HepG2 (cell line): Measurements from ENCODE around the gene RASAL1. TPM values are rescaled to one million over a fixed set of nuclear protein-coding genes. Genes with fewer than 3 reads are reported as not detected.

Source experiments
- ATAC-seq: fragments of 200-7000 bp; cut with Tn5 transposase; 3 replicates; pipeline ENCODE4 v1.9.1; 2020; ENCODE audit warnings: mild to moderate bottlenecking, moderate library complexity
- BruUV-seq: library from RNA; stranded (reverse); fragments of 400-500 nt; replicated peaks from 2 replicates; lab custom pipeline; 2021; lab: Mats Ljungman, UMichigan
- CTCF ChIA-PET: fragments of 300-600 bp; formaldehyde crosslinking; extraction: SDS; loops from one replicate; lab custom pipeline; 2021; ENCODE audit warnings: low total read pairs, inconsistent platforms, low intra/inter-chr PET ratio; lab: Yijun Ruan, JAX
- POLR2A ChIA-PET: fragments of 350-600 bp; sonication (Branson Sonifier 250); formaldehyde crosslinking; loops from one replicate; lab custom pipeline; 2020; ENCODE audit warnings: antibody characterized with exemption, inconsistent platforms; lab: Yijun Ruan, JAX
- DNase-seq: peaks from one replicate; pipeline ENCODE4 v3.0.0-alpha.2; 2015; ENCODE audit warnings: low spot score
- FAIRE-seq: peaks from 3 replicates; lab custom pipeline; 2011; peaks lifted over from hg19 to GRCh38; lab: Jason Lieb, UNC
- H2AFZ ChIP-seq: one replicate; pipeline ENCODE4 v1.6.1; 2011; ENCODE audit warnings: low read length, inconsistent platforms
- H3K27ac ChIP-seq: fragments of 300-600 bp; 3 replicates; pipeline ENCODE4 v1.8.0; 2011; ENCODE audit warnings: mixed run types, mild to moderate bottlenecking, mixed read lengths, low read length, inconsistent platforms; ENCODE audit not compliant: insufficient read depth; ENCODE audit errors: extremely low read length
- H3K27me3 ChIP-seq, 2 experiments: fragments of 200-600 bp in 1 of 2; 2 replicates in 1 of 2; 3 replicates in 1 of 2; pipeline versions ENCODE4 v1.6.0 to v1.8.0; 2011; ENCODE audit warnings: low read length in 2 of 2, mild to moderate bottlenecking in 2 of 2, moderate library complexity in 2 of 2, inconsistent platforms in 1 of 2; ENCODE audit not compliant: insufficient read depth in 2 of 2, control insufficient read depth in 1 of 2
- H3K36me3 ChIP-seq, 2 experiments: fragments of 200-600 bp in 1 of 2; replicated peaks in 1 of 2; 2 replicates in 1 of 2; 3 replicates in 1 of 2; pipeline versions ENCODE4 v1.5.1 to v1.8.0; 2011; ENCODE audit warnings: low read length in 2 of 2, inconsistent platforms in 1 of 2; ENCODE audit not compliant: insufficient read depth in 2 of 2, control insufficient read depth in 1 of 2
- H3K4me1 ChIP-seq: 2 replicates; pipeline ENCODE4 v1.5.1; 2012; ENCODE audit warnings: low read length, inconsistent platforms; ENCODE audit not compliant: insufficient read depth
- H3K4me2 ChIP-seq: 2 replicates; pipeline ENCODE4 v1.6.0; 2011; ENCODE audit warnings: low read depth, low read length, inconsistent platforms
- H3K4me3 ChIP-seq, 3 experiments: fragments of 200-600 bp in 1 of 3; sonication (generic), shearing (Covaris generic) in 1 of 3; replicated peaks in 1 of 3; 2 replicates each; pipeline ENCODE4 v1.5.1; 2011 to 2016; ENCODE audit warnings: low read length in 3 of 3, inconsistent platforms in 2 of 3, low read depth in 2 of 3, mild to moderate bottlenecking in 2 of 3, control low read depth in 1 of 3, mixed read lengths in 1 of 3; ENCODE audit not compliant: insufficient read depth in 1 of 3
- H3K79me2 ChIP-seq: one replicate; pipeline ENCODE4 v1.6.1; 2011; ENCODE audit warnings: low read length, inconsistent platforms; ENCODE audit not compliant: insufficient read depth
- H3K9ac ChIP-seq: 2 replicates; pipeline ENCODE4 v1.6.0; 2011; ENCODE audit warnings: mild to moderate bottlenecking, low read depth, low read length, inconsistent platforms; ENCODE audit not compliant: insufficient read depth
- H3K9me3 ChIP-seq: 2 replicates; pipeline ENCODE4 v1.5.1; 2012; ENCODE audit warnings: mild to moderate bottlenecking, low read length
- H4K20me1 ChIP-seq: 2 replicates; pipeline ENCODE4 v1.6.0; 2011; ENCODE audit warnings: inconsistent platforms, mild to moderate bottlenecking, low read length, moderate library complexity; ENCODE audit not compliant: insufficient read depth
- ZBTB20 ChIP-seq: sonication (generic); formaldehyde crosslinking; IDR thresholded peaks from 2 replicates; pipeline ENCODE4 v1.8.1; 2023; ENCODE audit warnings: missing genetic modification reagents, low read depth, mild to moderate bottlenecking, borderline replicate concordance
- ZNF24 ChIP-seq: fragments of 450-650 bp; IDR thresholded peaks from 2 replicates; pipeline ENCODE4 v1.6.1; 2017; ENCODE audit warnings: antibody characterized with exemption, mild to moderate bottlenecking
- ZNF547 ChIP-seq: sonication (generic); formaldehyde crosslinking; IDR thresholded peaks from 2 replicates; pipeline ENCODE4 v1.5.1; 2020; ENCODE audit warnings: mild to moderate bottlenecking, missing genetic modification reagents
- ZNF776 ChIP-seq: sonication (generic); formaldehyde crosslinking; IDR thresholded peaks from 2 replicates; pipeline ENCODE4 v1.4.0; 2020; ENCODE audit warnings: mild to moderate bottlenecking, missing genetic modification reagents
- WGBS: methylation state at CpG from one replicate; pipeline ENCODE4 v1.1.6; 2017; ENCODE audit warnings: low lambda C conversion rate; 5-methylcytosine and 5-hydroxymethylcytosine counted together
- in situ Hi-C: cut with HindIII; loops from 2 replicates; pipeline ENCODE4 v1.10.0; 2017; ENCODE audit warnings: low pct_unique_long_range_greater_than_20kb; ENCODE audit not compliant: extremely low pct_ligation_motif_present
- intact Hi-C: fragments of 100-400 bp; cut with micrococcal nuclease; formaldehyde crosslinking; loops from one replicate; pipeline ENCODE4 v1.10.0; 2022; ENCODE audit not compliant: unreplicated experiment
- polyA plus RNA-seq, 8 experiments: library from polyadenylated mRNA; depleted of rRNA in 3 of 8; stranded (reverse) in 7 of 8; unstranded in 1 of 8; fragments of >200 nt; fragmentation: Illumina TruSeq in 4 of 8; extraction: Trizol in 4 of 8; gene quantifications; 2 replicates each; pipeline versions ENCODE4 v1.2.1 to v1.2.3, GENCODE V29; 2011 to 2016; ENCODE audit warnings: low read depth in 4 of 8, missing spikeins in 1 of 8, mixed read lengths in 1 of 8; ENCODE audit not compliant: insufficient read depth in 1 of 8
- total RNA-seq, 5 experiments: library from RNA; depleted of rRNA; stranded (reverse); fragments of >200 nt; fragmentation: Illumina TruSeq; extraction: Trizol; gene quantifications; 2 replicates each; pipeline ENCODE4 v1.2.3, GENCODE V29; 2016; ENCODE audit warnings: low read depth in 1 of 5
- TF ChIP-seq, protein P1 (sequence below): IDR thresholded peaks from 2 replicates; pipeline ENCODE4 v1.6.1; 2016; ENCODE audit warnings: missing genetic modification reagents, missing compliant biosample characterization
- TF ChIP-seq, protein P2 (sequence below): fragments of 450-650 bp; IDR thresholded peaks from 2 replicates; pipeline ENCODE4 v1.6.1; 2016

Gene RASAL1
- total and polyA plus RNA-seq, 2 of the 13 experiments (the other 11 are each of a cell fraction or from before 2014, with no cell fraction given): not detected

DNA sequence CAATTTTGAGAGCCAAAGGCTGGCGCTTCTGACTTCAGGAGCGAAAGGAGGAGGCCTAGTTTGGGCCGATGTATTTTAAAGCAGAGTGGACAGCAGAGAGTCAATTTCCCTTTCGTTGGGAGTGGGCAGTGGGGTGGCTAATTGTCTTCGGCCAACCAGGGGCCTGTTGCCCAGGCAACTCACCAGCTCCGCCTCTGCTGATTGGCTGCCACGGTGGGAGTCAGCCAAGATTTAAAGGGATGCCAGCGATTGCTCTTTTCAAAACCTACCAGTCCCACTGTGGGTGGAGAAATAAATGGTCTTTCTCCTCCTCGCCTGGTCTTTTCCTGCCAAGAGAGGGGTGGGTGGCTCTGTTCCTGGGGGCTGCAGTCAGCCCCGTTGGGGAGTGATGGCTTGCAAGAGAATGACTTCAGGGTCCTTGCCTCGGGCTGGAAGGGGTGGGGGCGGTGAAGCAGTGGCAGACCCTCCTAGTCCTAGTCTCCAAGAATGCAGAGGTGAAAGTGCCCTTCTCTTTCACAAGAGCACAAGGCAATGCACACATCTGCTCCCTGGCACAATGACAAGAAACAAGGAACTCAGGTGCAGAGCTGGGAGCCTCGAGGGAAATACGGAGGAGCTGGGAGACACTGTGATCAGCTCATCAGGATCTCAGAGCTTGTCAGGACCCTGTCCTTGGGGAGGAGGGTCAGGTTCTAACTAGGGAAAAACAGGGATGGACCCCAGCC, 37.7 kb downstream of the RASAL1 start (continued):
- TF ChIP-seq, protein P1, sequence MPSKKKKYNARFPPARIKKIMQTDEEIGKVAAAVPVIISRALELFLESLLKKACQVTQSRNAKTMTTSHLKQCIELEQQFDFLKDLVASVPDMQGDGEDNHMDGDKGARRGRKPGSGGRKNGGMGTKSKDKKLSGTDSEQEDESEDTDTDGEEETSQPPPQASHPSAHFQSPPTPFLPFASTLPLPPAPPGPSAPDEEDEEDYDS (CRISPR knock-in tag): no peak
- TF ChIP-seq ZBTB20 (CRISPR knock-in tag) (no peak), ZNF776 (CRISPR knock-in tag) (no peak), ZNF547 (CRISPR knock-in tag) (no peak)

DNA sequence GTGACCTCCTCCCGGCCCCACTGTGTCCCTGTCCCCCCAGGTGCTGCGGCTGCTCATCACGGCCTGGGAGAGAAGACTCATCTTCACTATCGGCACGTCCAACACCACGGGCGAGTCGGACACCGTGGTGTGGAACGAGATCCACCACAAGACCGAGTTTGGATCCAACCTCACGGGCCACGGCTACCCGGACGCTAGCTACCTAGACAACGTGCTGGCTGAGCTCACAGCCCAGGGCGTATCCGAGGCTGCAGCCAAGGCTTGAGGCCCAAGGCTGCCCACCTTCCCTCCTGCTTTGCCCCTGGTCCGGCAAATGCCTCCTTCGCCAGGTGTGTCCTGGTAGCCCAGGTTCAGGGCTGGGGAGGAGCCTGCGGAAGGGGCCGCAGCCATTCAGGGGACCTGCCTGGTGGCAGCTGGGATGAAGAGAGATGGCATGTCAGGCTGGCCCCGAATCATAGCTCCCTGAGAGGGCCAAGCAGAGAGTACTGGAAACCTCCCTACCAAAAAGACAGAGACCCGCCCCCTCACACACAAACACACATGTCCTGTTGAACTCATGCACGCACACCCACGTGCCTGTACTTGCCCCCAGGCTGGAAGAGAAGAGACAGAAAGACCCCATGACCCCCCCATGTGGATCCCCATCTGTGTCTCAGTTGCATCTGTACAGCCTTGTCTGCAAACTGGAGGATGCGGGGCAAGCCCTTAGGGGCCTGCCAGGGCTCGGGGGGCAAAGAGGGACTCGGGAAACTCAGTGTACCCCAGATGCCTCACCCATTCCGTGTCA, 38.7 kb downstream of the RASAL1 start:
- 51% methylated on average over 16 of the region's 30 CpGs for WGBS
- TF ChIP-seq, protein P2, sequence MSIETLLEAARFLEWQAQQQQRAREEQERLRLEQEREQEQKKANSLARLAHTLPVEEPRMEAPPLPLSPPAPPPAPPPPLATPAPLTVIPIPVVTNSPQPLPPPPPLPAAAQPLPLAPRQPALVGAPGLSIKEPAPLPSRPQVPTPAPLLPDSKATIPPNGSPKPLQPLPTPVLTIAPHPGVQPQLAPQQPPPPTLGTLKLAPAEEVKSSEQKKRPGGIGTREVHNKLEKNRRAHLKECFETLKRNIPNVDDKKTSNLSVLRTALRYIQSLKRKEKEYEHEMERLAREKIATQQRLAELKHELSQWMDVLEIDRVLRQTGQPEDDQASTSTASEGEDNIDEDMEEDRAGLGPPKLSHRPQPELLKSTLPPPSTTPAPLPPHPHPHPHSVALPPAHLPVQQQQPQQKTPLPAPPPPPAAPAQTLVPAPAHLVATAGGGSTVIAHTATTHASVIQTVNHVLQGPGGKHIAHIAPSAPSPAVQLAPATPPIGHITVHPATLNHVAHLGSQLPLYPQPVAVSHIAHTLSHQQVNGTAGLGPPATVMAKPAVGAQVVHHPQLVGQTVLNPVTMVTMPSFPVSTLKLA: peak; percentile 96
- TF ChIP-seq ZNF24: no peak

More for the DNA sequence above, 38.7 kb downstream of the RASAL1 start:
- H3K27me3 ChIP-seq: peaks cover 1 to 6% of the 10 kb centered on the region in 2 experiments; a peak in 2 of 5 replicates
- H3K27ac ChIP-seq: no peak overlapping the region
- no peaks in the 10 kb centered on the region for H3K9me3 ChIP-seq
- intact Hi-C loops (no loop called here), in situ Hi-C loops (loop anchor here (5.0 kb wide), 1 partner anchor 50 kb away; no protein-coding TSS in a partner anchor)
- H3K4me1 ChIP-seq: peaks cover 16% of the 10 kb centered on the region
- BruUV-seq: no TSS peak
- H3K79me2 ChIP-seq: no peaks in the 10 kb centered on the region
- CTCF ChIA-PET: interaction anchor here (2.8 kb wide), 1 partner anchor 47 kb away, joined by 43 read pairs; no protein-coding TSS in a partner anchor
- H2AFZ ChIP-seq: no peak overlapping the region
- H3K9ac ChIP-seq: no peak overlapping the region
- no peak overlapping the region for H3K4me2 ChIP-seq
- DNase-seq (no peak), ATAC-seq (no peak), FAIRE-seq (no peak)
- no peak overlapping the region for H3K4me3 ChIP-seq
- no peaks in the 10 kb centered on the region for H4K20me1 ChIP-seq
- H3K36me3 ChIP-seq: no peaks in the 10 kb centered on the region
- POLR2A ChIA-PET: no interaction called here
